Measurements from ENCODE around the gene ACTN4.

The ACTN4 gene

DNA sequence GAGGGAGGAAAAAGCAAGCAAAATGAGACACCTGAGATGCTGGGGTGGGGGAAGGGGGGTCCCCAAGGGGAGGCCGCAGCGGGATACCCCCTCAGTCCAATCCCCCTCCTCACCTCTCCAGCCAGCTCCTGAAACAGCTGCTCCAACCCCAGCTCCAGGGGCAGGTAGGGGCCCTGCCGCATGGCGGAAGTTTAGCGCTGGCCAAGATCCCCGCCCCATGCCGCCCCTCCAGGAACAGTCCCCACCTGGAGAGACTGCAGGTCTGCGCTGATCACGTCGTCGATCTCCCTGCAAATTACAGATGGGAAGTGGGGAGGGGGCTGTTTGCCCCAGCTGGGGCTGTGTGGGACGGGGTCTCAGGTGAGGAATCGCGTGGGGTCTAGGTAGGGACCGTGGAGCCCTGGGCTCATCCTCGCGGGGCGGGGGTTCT is 87.8 kb downstream of the ACTN4 start:
- no peak overlapping the region for H3K4me3 ChIP-seq (replicated peaks; ENCODE audit: low read depth, low read length)
- TF ChIP-seq CTCF (IDR thresholded peaks at IDR 0.05; ENCODE audit: low read length, missing control alignments), result no peak
- DNase-seq (ENCODE audit: low read depth), result no peak

DNA sequence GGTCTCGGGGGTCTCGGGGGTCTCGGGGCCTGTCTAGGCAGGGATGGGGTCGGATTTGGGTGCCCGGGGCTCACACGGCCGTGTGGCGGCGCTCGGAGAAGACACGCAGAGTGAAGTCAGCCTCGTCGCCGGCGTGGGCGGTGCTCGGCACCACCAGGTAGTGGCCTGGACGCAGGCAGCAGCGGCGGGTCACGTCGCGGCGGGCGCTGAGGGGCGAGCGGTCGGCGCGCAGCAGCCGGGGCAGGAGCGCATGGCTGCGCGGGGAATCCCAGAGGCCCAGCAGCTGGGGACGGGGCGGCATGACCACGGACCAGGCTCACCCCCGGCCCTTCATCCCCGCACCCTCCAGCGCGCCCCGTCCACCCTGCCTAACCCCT is 88.6 kb downstream of the ACTN4 start:
- peak overlapping the region; percentile 32 for H3K4me3 ChIP-seq (replicated peaks; ENCODE audit: low read depth, low read length)
- TF ChIP-seq CTCF (IDR thresholded peaks at IDR 0.05; ENCODE audit: low read length, missing control alignments), result no peak
- DNase-seq (ENCODE audit: low read depth), result no peak

- H3K4me3 ChIP-seq (replicated peaks; ENCODE audit: low read depth, low read length), result peak overlapping the region; percentile 19
- no peak for DNase-seq (ENCODE audit: low read depth)
- TF ChIP-seq CTCF (IDR thresholded peaks at IDR 0.05; ENCODE audit: low read length, missing control alignments), result no peak
Measured at GRCh38 chr19:38736413-38737280, 89.2 kb downstream of the ACTN4 start.

GRCh38 chr19:38737281-38737865 is 89.9 kb downstream of the ACTN4 start:
- H3K4me3 ChIP-seq (replicated peaks; ENCODE audit: low read depth, low read length), result no peak overlapping the region
- no peak for DNase-seq (ENCODE audit: low read depth)
- no peak for TF ChIP-seq CTCF (IDR thresholded peaks at IDR 0.05; ENCODE audit: low read length, missing control alignments)

DNA sequence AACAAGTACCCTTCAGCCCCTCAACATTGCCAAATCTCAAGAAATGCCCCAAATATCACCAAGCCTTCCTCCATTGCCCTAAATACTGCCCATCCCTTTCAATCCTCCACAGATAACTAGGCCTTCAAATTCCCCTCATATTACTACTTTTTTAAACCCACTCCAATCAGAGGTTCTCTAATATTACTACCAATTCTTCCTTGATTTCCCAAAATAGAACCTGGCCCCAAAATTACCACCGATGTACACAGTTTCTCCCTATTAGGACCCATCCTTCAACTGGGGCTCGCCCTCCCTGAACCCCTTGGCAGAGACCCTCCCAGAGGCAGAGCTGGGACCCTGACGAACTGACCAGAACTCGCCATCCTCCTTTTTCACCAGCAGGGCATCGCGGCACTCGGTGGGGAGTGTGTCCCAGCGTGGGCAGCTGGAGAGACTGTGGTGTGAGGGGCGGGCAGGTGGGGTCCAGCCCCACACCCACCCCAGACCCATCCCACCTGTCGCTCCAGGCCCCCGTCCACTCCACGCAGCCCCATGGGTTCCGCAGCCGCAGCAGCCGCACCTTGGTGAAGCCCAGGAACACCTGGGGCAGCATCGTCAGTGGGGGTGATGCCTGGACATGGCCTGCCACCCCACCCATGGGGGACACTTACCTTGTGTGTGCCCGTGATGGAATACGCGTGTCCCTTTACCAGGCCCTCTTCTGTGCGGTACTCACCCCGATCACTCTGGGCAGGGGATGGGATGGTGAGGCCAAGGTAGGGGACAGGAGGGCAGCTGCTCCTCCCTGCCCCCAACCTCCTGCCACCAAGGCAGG is 90.7 kb downstream of the ACTN4 start:
- TF ChIP-seq CTCF (IDR thresholded peaks at IDR 0.05; ENCODE audit: low read length, missing control alignments), result no peak
- no peak overlapping the region for H3K4me3 ChIP-seq (replicated peaks; ENCODE audit: low read depth, low read length)
- DNase-seq (ENCODE audit: low read depth), result no peak

- TF ChIP-seq CTCF (IDR thresholded peaks at IDR 0.05; ENCODE audit: low read length, missing control alignments), result no peak
- no peak for DNase-seq (ENCODE audit: low read depth)
Measured at GRCh38 chr19:38739440-38740256, 92.2 kb downstream of the ACTN4 start.

More at GRCh38 chr19:38739440-38740256, 92.2 kb downstream of the ACTN4 start:
- no peak overlapping the region for H3K4me3 ChIP-seq (replicated peaks; ENCODE audit: low read depth, low read length)

All from fibroblast of pulmonary artery (primary cell).